C1 segment of cervical spinal cord (tissue), 14 donors: Measurements from ENCODE around the gene TLE7.
A peak's percentile ranks its signal among the peaks of the same experiment; 100 is the strongest.

ENCODE experiments used
- DNase-seq, 14 donors: peaks; one replicate each; lab custom pipeline; 2025; lab: John Stamatoyannopoulos, UW

TLE7 gene

DNA sequence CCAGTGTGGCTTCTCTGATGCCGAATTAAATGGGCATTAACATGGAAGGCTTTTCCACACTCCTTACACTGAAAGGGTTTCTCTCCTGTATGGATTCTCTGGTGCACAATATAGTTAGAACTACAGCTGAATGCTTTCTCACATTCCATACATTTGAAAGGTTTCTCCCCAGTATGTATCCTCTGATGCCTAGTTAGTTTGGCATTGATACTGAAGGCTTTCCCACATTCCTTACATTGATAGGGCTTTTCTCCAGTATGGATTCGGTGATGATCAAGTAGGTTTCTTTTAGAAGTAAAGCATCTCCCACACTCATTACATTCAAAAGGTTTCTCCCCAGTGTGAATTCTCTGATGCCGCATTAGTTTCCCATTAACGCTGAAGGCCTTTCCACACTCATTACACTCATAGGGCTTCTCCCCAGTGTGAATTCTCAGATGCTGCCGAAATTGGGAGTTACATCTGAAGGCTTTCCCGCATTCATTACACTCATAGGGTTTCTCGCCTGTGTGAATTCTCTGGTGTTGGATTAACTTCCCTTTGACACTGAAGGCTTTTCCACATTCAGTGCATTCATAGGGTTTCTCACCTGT is 6.5 kb upstream of the TLE7 start:
- DNase-seq, result no peak

- DNase-seq, result no peak
These were observed 1.9 kb upstream of the TLE7 start for GRCh38 chr16:71443714-71444113.

DNA sequence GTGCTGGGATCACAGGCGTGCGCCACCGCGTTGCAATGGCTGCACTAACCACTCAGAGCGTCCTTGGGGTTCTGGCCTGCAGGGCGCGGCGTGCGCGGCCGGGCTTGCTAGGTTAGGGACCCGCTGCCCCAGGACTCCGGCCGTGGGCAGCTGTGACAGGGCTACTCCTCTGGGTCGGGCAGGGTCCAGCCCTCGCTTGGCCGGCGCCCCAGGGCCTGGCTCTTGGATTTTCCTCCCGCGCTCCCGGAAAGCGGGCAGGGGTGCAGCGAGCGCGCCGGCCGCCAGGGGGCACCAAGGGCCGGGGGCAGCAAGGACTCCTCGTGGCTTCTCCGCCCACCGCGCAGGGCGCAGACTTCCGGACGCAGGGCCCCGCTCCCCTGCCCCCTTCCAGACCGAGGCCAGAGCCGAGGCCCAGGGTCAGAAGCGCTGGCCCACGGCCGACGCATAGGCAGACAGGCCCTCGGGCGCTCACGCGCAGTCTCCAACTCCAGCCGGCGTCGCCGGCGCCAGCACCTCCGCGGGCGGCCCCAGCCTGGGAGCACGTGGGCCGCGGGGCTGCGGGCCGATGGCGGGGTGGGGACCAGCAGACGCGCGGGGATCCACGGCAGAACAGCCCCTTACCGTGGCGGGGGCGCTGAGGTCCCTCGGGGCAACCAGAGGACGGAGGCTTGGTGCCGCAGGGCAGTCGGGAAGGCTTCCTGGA is 355 bp downstream of the TLE7 start:
- DNase-seq, result no peak

DNA sequence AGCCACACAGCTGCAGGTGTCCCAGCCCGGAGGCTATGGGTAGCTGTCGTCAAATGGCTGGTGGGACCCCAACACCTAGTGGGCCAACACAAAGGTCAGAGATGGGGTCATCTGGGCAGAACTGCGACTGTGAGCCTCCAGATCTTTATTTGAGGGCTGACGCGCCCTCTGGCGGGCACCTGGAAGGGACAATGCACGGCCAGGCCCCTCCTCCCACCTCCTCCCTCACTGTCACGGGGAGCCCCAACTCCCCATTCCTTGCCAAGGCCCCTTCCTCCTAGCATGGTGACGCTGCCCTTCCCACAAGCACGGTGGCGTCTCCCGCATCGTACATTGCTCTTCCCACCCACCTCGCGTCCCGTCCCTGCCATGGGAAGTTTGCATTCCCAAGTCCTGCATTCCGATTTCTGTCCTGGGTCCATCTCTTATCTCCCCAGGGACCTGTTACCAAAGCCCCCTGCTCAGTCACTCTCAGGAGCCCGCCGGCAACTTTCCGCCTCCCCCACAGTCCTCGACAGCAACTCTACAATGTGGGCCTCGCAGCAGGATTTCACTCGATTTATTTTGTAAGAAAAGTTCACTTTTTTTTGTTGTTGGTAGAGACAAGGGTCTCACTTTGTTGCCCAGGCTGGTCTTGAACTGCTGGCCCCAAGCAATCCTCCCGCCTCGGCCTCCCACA is 1.0 kb downstream of the TLE7 start:
- DNase-seq, result no peak

DNA sequence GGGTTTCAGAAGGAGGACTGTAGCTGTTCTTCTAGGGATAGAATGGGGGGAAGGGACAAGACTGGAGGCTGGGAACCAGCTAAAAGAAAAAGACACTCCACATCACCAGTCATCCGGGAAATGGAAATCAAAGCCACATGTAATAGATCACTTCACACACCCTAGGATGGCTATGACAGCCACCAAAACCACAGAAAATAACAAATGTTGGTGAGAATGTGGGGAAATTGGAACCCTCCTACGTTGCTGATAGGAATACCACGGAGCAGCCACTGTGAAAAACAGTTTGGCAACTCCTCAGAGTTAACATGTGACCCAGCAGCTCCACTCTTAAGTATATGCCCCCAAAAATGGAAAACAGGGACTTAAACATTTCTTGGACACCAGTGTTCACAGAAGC is 2.3 kb downstream of the TLE7 start:
- no peak for DNase-seq

GRCh38 chr16:71436473-71436872 is 5.4 kb downstream of the TLE7 start:
- no peak for DNase-seq

DNA sequence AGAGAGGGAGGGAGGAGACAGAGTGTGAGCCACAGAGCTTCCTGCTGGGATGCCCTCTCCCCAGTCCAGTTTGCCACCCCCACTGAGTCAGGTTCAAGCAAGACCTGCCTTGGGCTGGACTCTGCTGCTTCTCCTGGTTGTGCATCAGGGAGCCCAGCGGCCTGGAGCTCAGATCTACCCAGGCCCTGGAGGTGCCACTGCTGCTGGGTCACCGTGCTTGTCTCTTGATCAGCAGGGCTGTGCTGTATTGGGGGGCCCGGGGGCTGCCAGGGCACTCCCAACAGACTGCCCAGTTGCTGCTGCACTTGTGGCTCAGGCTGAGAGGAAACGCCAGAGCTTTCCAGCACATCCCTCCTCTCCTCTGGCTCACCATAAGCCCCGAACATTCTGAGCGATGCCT is 8.9 kb downstream of the TLE7 start:
- DNase-seq, result no peak

DNA sequence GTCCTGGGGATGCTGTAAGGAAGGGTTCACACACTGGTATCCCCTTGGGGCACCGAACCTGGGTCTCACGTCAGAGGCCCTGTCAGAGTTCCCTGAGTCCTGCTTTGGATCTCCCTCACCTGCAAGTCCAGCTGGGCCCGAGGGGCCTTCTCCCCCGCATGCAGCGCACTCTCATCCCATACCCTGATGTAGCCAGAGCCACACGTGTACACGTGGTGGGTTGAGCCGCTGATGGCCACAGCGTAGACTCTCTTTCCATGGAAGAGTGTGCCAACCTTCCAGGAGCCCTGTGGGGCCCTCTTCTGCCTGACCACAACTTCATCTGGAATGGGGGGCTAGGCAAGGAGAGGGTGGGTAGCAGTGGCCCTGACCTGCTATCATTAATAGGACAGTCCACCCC is 9.9 kb downstream of the TLE7 start:
- no peak for DNase-seq

GRCh38 chr16:71431176-71431575 is 10.7 kb downstream of the TLE7 start:
- DNase-seq, result no peak

DNA sequence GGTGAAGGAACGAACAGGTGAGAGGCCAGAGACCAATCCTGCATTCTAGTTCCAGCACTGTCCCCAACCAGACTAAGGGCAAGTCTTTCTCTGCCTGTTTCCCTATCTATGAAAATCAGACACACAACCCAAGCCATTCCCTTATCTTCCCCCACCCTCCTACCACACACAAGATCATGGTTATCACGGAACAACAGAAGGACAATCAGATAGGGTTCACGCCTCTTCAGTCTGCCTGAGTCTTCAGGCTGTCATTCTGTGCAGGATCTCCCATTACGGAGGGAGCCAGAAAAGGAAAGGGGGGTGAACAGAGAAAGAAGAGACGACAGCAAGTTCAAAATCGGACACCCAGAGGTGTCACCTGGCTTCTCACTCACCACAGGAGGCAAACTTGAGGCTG is 11.1 kb downstream of the TLE7 start:
- DNase-seq, result no peak

DNA sequence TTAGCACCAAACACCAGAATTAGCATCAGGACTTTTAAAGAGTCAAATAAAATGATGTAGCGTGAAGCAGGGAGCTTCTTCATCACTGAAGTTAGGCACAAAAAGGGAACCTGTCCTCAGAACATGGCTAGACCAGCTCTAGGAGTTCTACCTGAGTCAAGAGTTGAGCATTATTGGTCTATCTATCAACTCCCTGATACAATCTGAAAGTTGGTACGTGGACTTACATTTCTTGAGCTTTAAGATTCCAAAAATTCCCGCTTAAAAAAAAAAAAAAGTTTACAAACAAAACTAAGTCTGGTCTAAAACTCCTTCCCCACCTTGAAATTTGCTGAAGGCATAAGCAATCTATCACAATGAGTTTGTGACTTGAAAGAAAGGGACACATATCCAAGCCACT is 12.3 kb downstream of the TLE7 start:
- DNase-seq, result no peak

DNA sequence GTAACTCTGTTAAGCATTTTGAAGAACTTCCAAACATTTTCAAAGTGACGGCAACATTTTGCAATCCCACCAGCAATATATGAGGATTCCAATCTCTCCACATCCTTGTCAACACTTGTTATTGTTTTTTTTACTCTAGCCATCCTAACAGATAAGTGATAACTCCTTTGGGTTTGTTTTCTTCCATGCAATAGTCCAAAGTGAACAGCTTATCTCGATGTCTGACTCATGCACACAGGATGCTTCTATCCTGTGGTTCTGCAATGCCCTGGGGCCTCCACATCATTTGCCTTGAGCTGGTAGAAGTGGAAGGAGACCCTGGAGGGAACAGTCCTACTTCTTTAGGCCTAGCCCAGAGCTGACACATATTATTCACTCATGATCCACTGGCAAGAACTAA is 13.0 kb downstream of the TLE7 start:
- no peak for DNase-seq

- no peak for DNase-seq
These were observed 13.5 kb downstream of the TLE7 start for GRCh38 chr16:71428385-71428784.

DNA sequence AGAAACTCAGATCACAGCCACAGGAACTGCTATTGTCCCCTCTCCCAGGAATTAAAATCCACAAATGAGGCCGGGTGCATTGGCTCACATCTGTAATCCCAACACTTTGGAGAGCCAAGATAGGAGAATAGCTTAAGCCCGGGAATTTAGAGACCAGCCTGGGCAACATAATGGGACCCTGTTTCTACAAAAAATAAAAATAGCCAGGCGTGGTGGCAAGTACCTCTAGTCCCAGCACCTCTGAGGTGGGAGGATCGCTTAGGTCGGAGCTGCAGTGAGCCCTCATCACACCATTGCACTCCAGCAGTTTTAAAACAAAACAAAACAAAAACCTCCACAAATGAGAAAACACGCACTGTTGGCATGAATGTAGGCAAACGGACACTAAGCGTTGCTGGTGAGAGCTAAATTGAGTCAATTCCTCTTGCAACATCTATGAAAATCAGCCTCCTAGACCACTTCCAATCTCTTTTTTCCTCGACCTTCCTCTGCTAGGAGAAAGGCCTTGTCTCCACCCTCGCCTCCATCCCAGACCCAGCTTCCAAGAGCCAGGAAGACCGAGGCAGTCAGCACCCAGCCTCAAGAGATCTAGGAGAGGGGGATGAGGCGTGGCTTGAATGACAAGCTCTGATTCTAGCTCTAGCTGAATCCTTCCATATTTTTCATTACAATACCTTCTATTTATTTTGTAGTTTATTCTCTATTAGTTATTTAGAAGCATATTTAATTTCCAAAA is 14.8 kb downstream of the TLE7 start:
- no peak for DNase-seq

- DNase-seq, result peak in 1 of 14 donors; percentile 16
These were observed 15.6 kb downstream of the TLE7 start for GRCh38 chr16:71426069-71426879.

- DNase-seq, result no peak
These were observed 16.1 kb downstream of the TLE7 start for GRCh38 chr16:71425746-71426068.

DNA sequence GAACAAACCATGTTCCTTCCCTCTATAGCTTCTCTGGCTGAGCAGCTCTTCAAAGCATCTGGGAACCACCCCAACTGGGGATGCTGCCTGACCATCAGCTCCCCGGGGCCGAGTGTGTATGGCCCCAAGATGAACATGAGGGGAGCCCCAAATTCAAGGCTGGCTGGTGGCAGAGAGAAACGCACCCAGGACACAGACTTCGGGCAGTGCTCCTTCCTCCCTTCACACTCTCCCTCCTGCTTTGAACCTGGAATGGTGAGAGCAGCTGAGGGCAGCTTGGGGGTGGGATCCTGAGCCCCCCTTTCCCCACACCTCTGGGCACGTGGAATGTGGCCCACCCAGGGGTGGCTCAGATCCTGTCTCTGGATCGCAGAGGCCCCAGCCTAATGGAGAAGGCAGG is 17.2 kb downstream of the TLE7 start:
- DNase-seq, result no peak

- no peak for DNase-seq
These were observed 18.0 kb downstream of the TLE7 start for GRCh38 chr16:71423865-71424264.

- DNase-seq, result no peak
These were observed 18.8 kb downstream of the TLE7 start for GRCh38 chr16:71423016-71423415.

DNA sequence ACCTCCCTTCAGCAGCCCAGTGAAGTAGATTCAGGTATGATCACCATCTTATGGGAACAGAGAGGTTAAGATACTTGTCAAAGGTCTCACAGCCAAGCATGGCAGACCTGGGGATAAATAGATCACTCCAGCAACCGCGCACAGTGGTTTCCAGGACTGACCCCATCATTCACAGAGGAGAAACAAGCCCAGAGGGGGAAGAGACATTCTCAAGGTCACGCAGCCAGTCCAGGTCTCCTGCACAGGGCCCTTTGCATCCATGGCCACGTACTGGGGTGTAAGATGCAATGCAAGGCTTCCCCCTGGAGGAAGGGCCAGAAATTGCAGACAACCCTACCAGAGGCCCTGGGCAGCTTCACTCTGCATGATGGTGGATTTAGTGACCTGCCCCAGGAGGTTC is 19.9 kb downstream of the TLE7 start:
- DNase-seq, result no peak

DNA sequence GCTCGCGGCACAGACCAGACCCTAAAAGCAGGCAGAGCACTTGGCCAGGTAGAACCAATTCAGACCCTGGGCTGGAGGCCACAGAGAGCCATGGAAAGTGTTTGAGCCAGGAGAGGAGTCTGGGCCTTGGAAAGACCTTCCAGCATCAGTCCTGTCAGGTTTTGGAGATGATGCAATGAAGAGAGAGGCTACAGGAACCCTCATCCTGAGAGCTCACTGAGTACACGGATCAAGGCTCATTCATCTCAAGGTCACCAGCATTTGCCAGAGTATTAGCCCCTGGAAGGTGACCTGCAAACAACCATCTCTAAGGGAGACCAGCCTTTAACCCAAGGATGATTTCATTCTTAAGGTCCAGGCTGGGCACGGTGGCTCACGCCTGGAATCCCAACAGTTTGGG is 27.8 kb downstream of the TLE7 start:
- DNase-seq, result no peak

DNA sequence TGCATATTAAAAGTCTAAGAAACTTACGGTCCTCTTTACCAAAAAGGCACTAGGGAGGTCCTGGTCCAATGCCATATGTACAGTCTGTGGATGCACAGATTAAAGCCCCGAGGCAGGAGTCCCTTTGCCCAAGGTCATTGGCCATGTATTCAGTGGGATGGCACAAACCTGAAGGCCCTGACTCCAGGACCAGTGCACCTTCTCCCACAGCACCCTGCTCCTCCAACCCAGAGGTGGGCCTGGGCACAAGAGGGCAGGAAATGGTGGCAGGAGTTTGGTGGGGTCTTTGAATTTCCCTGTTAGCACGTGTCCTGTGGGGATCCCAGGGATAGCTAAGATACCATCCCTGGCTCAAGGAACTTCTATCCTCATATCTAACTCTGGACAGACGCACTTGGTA is 28.5 kb downstream of the TLE7 start:
- DNase-seq, result no peak
